ENCODE results near the gene MAP3K2. TPM values are rescaled to one million over a fixed set of nuclear protein-coding genes. Genes with fewer than 3 reads are reported as not detected.

The MAP3K2 gene, protein sequence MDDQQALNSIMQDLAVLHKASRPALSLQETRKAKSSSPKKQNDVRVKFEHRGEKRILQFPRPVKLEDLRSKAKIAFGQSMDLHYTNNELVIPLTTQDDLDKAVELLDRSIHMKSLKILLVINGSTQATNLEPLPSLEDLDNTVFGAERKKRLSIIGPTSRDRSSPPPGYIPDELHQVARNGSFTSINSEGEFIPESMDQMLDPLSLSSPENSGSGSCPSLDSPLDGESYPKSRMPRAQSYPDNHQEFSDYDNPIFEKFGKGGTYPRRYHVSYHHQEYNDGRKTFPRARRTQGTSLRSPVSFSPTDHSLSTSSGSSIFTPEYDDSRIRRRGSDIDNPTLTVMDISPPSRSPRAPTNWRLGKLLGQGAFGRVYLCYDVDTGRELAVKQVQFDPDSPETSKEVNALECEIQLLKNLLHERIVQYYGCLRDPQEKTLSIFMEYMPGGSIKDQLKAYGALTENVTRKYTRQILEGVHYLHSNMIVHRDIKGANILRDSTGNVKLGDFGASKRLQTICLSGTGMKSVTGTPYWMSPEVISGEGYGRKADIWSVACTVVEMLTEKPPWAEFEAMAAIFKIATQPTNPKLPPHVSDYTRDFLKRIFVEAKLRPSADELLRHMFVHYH
- 10 to 100 TPM; 33.4 to 34.9 TPM for total RNA-seq

DNA sequence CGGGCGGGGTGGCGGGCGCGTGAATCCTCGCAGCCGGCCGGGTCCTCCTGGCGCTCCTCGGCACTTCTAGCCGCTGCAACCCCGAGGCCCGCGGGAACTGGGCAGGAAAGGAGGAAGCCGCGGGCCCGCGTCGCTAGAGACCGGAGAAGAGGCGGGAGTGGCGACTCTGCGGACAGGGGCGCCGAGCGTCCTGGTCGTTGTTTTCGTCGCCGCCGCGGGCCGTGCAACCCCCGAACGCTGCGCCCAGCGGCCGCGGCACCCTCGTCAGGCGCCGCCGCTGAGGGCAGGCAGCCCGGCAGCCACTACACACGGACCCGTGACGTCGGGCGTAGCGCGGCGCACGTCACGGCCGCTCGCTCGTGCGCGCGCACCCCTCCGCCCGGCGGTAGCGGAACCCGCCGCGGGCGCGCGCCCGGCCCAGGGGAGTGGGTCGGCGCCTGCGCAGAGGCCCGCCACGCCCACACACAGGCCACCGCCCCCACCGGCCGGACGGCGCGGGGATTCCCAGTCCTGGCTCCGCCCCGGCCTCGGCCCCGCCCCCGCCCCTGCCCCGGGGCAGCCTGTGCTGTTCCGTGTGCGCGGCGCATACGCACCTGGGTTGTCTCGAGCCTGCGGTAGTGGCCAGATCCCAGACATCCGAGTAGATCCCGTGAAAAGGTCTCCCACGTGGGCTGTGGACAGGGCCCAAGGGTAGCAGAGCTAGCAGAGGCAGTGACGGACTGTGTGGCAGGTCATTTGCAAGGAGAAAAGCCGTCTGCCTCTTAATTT is at the start of gene MAP3K2:
TSS of gene MAP3K2 (minus strand) at position 321 of the 768 bp plus-strand sequence. CDS start 44,846 bp downstream, outside the sequence.
- H3K4me1 Mint-ChIP-seq (ENCODE audit: low read depth), result peaks cover 72% of the 10 kb centered on the region
- ChIA-PET CTCF (interaction anchor here (0.7 to 2.3 kb wide), 6 partner anchors 23 to 92 kb away, joined by 3 to 11 read pairs (median 6); no protein-coding TSS in a partner anchor), POLR2A (interaction anchor here (1.3 to 2.3 kb wide), 5 partner anchors 11 to 94 kb away, joined by 6 to 21 read pairs (median 7); partner anchors contain the start of gene ERCC3)
- H3K9me3 Mint-ChIP-seq, result no peaks in the 10 kb centered on the region
- peak; percentile 93 for DNase-seq
- peak within 1 kb of the TSS; percentile 88 for H3K4me3 Mint-ChIP-seq
- intact Hi-C loops (cut with micrococcal nuclease), result loop anchor here (1.0 to 5.0 kb wide), 10 partner anchors 10 to 639 kb away; partner anchors contain the start of genes ERCC3, IWS1, SAP130 and SFT2D3
- H3K27me3 Mint-ChIP-seq, result no peaks in the 10 kb centered on the region
- peaks cover 2% of the 10 kb centered on the region for H3K36me3 Mint-ChIP-seq
- peak within 1 kb of the TSS; percentile 96 for H3K27ac Mint-ChIP-seq

DNA sequence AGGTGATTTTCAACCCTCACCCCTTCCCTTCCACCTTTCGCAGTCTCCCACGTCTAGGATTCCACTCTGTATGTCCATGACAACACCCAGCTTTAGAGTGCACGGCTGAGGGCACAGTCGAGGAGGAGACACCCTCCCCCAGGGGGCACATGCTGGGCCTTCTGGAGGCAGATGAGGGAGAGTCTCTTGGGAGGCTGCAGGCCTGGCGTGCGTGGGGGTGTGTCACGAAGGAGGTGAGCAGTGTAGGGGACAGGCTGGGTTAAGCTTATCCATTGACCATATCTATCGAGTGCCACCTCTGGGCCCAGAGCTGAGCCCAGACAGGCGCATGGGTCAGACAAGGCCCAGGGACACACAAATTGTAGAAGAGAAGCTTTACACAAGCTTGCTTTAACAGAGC is 49.3 kb upstream of the MAP3K2 start:
- ChIA-PET CTCF (interaction anchor here (2.1 kb wide), 1 partner anchor 21 kb away, joined by 5 read pairs; no protein-coding TSS in a partner anchor), POLR2A (no interaction called here)
- no peak overlapping the region for H3K4me3 Mint-ChIP-seq
- intact Hi-C loops (cut with micrococcal nuclease), result no loop called here
- no peaks in the 10 kb centered on the region for H3K27me3 Mint-ChIP-seq
- H3K36me3 Mint-ChIP-seq, result no peaks in the 10 kb centered on the region
- no peak for DNase-seq
- H3K27ac Mint-ChIP-seq, result no peak overlapping the region
- H3K9me3 Mint-ChIP-seq, result peaks cover 12% of the 10 kb centered on the region
- no peaks in the 10 kb centered on the region for H3K4me1 Mint-ChIP-seq (ENCODE audit: low read depth)

DNA sequence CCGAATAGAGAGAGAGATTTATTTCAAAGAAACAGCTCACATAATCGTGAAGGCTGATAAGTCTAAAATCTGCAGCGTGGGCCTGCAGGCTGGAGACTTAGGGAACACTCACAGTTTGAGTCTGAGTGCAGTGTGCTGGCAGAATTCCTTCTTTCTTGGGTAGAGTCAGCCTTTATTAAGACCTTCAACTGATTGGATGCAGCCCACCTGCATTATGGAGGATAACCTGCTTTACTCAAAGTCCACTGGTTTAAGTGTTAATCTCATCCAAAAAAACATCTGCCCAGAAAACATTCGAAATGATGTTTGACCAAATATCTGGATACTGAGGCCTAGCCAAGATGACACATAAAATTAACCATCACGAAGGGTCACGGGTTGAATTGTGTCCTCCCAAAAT is 46.7 kb upstream of the MAP3K2 start:
- ChIA-PET POLR2A (no interaction called here), CTCF (interaction anchor here (1.6 kb wide), 1 partner anchor 44 kb away, joined by 4 read pairs; no protein-coding TSS in a partner anchor)
- no peaks in the 10 kb centered on the region for H3K4me1 Mint-ChIP-seq (ENCODE audit: low read depth)
- no peaks in the 10 kb centered on the region for H3K27me3 Mint-ChIP-seq
- DNase-seq, result no peak
- H3K36me3 Mint-ChIP-seq, result no peaks in the 10 kb centered on the region
- H3K9me3 Mint-ChIP-seq, result no peaks in the 10 kb centered on the region
- no peak overlapping the region for H3K4me3 Mint-ChIP-seq
- H3K27ac Mint-ChIP-seq, result no peak overlapping the region
- intact Hi-C loops (cut with micrococcal nuclease), result no loop called here

DNA sequence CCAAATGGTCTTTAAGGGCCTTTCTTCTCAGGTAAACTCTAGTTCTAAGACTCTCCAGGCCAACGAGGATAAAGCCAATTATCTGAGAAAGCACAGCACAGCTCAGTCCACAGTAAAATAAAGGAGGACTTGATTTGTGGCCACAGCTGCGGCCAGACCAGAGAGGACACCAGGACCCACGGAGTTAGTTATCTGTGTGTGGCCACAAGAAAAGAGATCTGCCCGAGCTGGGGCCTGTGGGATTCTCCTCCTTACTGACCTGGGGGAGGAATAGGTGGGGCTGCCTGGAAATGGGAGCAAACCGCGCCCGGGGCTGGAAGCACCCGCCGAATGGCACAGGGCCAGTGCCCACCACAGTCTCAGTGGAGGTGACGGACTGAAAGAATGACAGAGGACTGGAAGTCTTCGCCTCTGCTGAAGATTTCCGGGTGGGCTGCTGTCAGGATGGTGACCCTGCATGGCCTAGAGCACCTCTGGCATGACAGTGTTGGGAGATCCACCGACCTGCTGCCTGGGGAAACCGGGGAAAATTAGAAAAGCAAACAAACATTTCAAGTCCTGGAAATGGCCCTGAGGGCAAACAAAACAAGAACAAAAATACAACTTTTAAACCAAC is 43.7 kb upstream of the MAP3K2 start:
- Mint-ChIP-seq H3K27me3 (no peaks in the 10 kb centered on the region), H3K9me3 (no peaks in the 10 kb centered on the region), H3K4me3 (no peak overlapping the region), H3K4me1 (ENCODE audit: low read depth) (no peaks in the 10 kb centered on the region), H3K27ac (no peak overlapping the region), H3K36me3 (no peaks in the 10 kb centered on the region)
- CTCF ChIA-PET, result interaction anchor here (0.6 kb wide), 1 partner anchor 68 kb away, joined by 3 read pairs; no protein-coding TSS in a partner anchor
- POLR2A ChIA-PET, result interaction anchor here (1.3 kb wide), 1 partner anchor 16 kb away, joined by 3 read pairs; no protein-coding TSS in a partner anchor
- DNase-seq, result no peak
- intact Hi-C loops (cut with micrococcal nuclease), result no loop called here

DNA sequence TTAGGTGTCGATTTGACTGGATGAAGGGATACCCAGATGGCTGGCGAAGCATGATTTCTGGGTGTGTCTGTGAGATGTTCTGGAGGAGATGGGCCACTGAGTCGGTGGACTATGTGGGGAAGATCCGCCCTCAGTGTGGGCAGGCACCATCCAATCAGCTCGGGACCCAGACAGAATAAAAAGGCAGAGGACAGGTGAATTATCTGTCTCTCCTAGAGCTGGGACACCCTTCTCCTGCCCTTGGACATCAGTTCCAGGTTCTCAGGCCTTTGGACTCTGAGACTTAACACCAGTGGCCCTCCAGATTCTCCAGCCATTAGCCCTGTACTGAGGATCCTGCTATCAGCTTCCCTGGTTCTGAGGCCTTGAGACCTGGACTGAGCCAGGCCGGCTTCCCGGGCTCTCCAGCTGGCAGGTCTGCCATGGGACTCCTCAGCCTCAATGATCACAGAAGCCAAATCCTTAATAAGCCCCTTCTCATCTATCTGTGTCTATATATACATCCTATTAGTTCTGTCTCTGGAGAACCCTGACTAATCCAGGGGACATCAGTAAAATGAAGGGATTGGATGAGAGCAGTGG is 42.2 kb upstream of the MAP3K2 start:
- H3K4me1 Mint-ChIP-seq (ENCODE audit: low read depth), result no peaks in the 10 kb centered on the region
- no peak overlapping the region for H3K27ac Mint-ChIP-seq
- ChIA-PET POLR2A (no interaction called here), CTCF (interaction anchor here (1.4 to 1.5 kb wide), 2 partner anchors 13 to 14 kb away, joined by 3 to 6 read pairs; no protein-coding TSS in a partner anchor)
- no peaks in the 10 kb centered on the region for H3K36me3 Mint-ChIP-seq
- intact Hi-C loops (cut with micrococcal nuclease), result no loop called here
- no peak overlapping the region for H3K4me3 Mint-ChIP-seq
- no peak for DNase-seq
- no peaks in the 10 kb centered on the region for H3K9me3 Mint-ChIP-seq
- H3K27me3 Mint-ChIP-seq, result peaks cover 9% of the 10 kb centered on the region

DNA sequence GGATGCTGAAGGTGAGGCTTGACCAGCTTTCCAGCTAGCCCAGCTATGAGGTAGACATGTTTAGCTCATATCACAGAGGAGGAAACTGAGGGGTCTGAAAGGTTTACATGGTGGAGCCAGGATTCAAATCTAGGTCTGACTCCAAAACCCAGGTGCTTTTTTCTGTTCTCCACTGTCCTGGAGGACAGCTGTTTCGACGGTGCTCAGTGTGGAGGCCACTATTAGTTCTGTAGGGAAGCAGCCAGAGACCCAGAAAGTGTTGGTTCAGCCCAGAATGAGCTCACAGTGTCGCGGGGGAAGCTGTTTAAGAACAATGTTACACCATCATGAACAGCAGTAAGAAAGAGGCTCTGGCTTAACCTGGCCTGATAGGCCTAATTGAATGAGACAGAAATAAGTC is 41.5 kb upstream of the MAP3K2 start:
- peaks cover 10% of the 10 kb centered on the region for H3K27me3 Mint-ChIP-seq
- intact Hi-C loops (cut with micrococcal nuclease), result no loop called here
- DNase-seq, result no peak
- H3K36me3 Mint-ChIP-seq, result no peaks in the 10 kb centered on the region
- H3K27ac Mint-ChIP-seq, result no peak overlapping the region
- H3K4me1 Mint-ChIP-seq (ENCODE audit: low read depth), result no peaks in the 10 kb centered on the region
- H3K4me3 Mint-ChIP-seq, result no peak overlapping the region
- H3K9me3 Mint-ChIP-seq, result no peaks in the 10 kb centered on the region
- ChIA-PET CTCF (interaction anchor here (1.4 to 1.5 kb wide), 2 partner anchors 13 to 14 kb away, joined by 3 to 6 read pairs; no protein-coding TSS in a partner anchor), POLR2A (no interaction called here)

DNA sequence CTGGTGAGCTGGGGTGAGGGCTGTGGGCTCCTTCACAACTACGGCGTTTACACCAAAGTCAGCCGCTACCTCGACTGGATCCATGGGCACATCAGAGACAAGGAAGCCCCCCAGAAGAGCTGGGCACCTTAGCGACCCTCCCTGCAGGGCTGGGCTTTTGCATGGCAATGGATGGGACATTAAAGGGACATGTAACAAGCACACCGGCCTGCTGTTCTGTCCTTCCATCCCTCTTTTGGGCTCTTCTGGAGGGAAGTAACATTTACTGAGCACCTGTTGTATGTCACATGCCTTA is 41.0 kb upstream of the MAP3K2 start:
- CTCF ChIA-PET, result interaction anchor here (1.4 to 1.5 kb wide), 2 partner anchors 12 to 13 kb away, joined by 3 to 6 read pairs; no protein-coding TSS in a partner anchor
- peaks cover 3% of the 10 kb centered on the region for H3K4me1 Mint-ChIP-seq (ENCODE audit: low read depth)
- POLR2A ChIA-PET, result no interaction called here
- no peak for DNase-seq
- intact Hi-C loops (cut with micrococcal nuclease), result no loop called here
- H3K9me3 Mint-ChIP-seq, result no peaks in the 10 kb centered on the region
- H3K4me3 Mint-ChIP-seq, result no peak overlapping the region
- H3K36me3 Mint-ChIP-seq, result no peaks in the 10 kb centered on the region
- peaks cover 15% of the 10 kb centered on the region for H3K27me3 Mint-ChIP-seq
- no peak overlapping the region for H3K27ac Mint-ChIP-seq

DNA sequence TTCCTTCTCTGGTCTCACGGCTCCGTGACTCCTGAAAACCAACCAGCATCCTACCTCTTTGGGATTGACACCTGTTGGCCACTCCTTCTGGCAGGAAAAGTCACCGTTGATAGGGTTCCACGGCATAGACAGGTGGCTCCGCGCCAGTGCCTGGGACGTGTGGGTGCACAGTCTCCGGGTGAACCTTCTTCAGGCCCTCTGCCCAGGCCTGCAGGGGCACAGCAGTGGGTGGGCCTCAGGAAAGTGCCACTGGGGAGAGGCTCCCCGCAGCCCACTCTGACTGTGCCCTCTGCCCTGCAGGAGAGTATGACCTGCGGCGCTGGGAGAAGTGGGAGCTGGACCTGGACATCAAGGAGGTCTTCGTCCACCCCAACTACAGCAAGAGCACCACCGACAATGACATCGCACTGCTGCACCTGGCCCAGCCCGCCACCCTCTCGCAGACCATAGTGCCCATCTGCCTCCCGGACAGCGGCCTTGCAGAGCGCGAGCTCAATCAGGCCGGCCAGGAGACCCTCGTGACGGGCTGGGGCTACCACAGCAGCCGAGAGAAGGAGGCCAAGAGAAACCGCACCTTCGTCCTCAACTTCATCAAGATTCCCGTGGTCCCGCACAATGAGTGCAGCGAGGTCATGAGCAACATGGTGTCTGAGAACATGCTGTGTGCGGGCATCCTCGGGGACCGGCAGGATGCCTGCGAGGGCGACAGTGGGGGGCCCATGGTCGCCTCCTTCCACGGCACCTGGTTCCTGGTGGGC is 40.5 kb upstream of the MAP3K2 start:
- H3K4me1 Mint-ChIP-seq (ENCODE audit: low read depth), result peaks cover 5% of the 10 kb centered on the region
- H3K27ac Mint-ChIP-seq, result no peak overlapping the region
- H3K27me3 Mint-ChIP-seq, result peaks cover 20% of the 10 kb centered on the region
- intact Hi-C loops (cut with micrococcal nuclease), result no loop called here
- CTCF ChIA-PET, result interaction anchor here (1.4 kb wide), 1 partner anchor 12 kb away, joined by 6 read pairs; no protein-coding TSS in a partner anchor
- DNase-seq, result no peak
- H3K4me3 Mint-ChIP-seq, result no peak overlapping the region
- H3K9me3 Mint-ChIP-seq, result no peaks in the 10 kb centered on the region
- POLR2A ChIA-PET, result no interaction called here
- H3K36me3 Mint-ChIP-seq, result no peaks in the 10 kb centered on the region

DNA sequence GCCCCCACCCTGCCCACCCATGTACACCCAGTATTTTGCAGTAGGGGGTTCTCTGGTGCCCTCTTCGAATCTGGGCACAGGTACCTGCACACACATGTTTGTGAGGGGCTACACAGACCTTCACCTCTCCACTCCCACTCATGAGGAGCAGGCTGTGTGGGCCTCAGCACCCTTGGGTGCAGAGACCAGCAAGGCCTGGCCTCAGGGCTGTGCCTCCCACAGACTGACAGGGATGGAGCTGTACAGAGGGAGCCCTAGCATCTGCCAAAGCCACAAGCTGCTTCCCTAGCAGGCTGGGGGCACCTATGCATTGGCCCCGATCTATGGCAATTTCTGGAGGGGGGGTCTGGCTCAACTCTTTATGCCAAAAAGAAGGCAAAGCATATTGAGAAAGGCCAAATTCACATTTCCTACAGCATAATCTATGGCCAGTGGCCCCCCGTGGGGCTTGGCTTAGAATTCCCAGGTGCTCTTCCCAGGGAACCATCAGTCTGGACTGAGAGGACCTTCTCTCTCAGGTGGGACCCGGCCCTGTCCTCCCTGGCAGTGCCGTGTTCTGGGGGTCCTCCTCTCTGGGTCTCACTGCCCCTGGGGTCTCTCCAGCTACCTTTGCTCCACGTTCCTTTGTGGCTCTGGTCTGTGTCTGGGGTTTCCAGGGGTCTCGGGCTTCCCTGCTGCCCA is 39.7 kb upstream of the MAP3K2 start:
- H3K27ac Mint-ChIP-seq, result no peak overlapping the region
- peaks cover 7% of the 10 kb centered on the region for H3K4me1 Mint-ChIP-seq (ENCODE audit: low read depth)
- H3K27me3 Mint-ChIP-seq, result peaks cover 23% of the 10 kb centered on the region
- ChIA-PET POLR2A (no interaction called here), CTCF (no interaction called here)
- DNase-seq, result no peak
- no peaks in the 10 kb centered on the region for H3K36me3 Mint-ChIP-seq
- no peak overlapping the region for H3K4me3 Mint-ChIP-seq
- H3K9me3 Mint-ChIP-seq, result no peaks in the 10 kb centered on the region
- intact Hi-C loops (cut with micrococcal nuclease), result no loop called here

DNA sequence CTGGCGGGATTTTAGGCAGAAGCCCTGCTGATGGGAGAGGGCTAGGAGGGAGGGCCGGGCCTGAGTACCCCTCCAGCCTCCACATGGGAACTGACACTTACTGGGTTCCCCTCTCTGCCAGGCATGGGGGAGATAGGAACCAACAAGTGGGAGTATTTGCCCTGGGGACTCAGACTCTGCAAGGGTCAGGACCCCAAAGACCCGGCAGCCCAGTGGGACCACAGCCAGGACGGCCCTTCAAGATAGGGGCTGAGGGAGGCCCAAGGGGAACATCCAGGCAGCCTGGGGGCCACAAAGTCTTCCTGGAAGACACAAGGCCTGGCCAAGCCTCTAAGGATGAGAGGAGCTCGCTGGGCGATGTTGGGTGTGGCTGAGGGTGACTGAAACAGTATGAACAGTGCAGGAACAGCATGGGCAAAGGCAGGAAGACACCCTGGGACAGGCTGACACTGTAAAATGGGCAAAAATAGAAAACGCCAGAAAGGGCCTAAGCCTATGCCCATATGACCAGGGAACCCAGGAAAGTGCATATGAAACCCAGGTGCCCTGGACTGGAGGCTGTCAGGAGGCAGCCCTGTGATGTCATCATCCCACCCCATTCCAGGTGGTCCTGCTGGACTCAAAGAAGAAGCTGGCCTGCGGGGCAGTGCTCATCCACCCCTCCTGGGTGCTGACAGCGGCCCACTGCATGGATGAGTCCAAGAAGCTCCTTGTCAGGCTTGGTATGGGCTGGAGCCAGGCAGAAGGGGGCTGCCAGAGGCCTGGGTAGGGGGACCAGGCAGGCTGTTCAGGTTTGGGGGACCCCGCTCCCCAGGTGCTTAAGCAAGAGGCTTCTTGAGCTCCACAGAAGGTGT is 39.0 kb upstream of the MAP3K2 start:
- POLR2A ChIA-PET, result no interaction called here
- peaks cover 7% of the 10 kb centered on the region for H3K4me1 Mint-ChIP-seq (ENCODE audit: low read depth)
- H3K4me3 Mint-ChIP-seq, result no peak overlapping the region
- H3K36me3 Mint-ChIP-seq, result no peaks in the 10 kb centered on the region
- no peak for DNase-seq
- H3K9me3 Mint-ChIP-seq, result no peaks in the 10 kb centered on the region
- H3K27ac Mint-ChIP-seq, result no peak overlapping the region
- CTCF ChIA-PET, result no interaction called here
- intact Hi-C loops (cut with micrococcal nuclease), result no loop called here
- H3K27me3 Mint-ChIP-seq, result peaks cover 31% of the 10 kb centered on the region
